ENCODE results near the gene RGS17. TPM values are rescaled to one million over a fixed set of nuclear protein-coding genes. Genes with fewer than 3 reads are reported as not detected.

Gene RGS17
- total RNA-seq, 4 donors from 2014 or later: 0.55 to 0.79 TPM; not detected in 2

- no peaks in the 10 kb centered on the region for H3K9me3 ChIP-seq
- H3K27ac ChIP-seq: no peak overlapping the region
- in situ Hi-C loops (cut with MboI; ENCODE audit: low pct_ligation_motif_present in 1 of 4, low pct_unique_long_range_greater_than_20kb in 1 of 4, low sequenced_read_pairs in 3 of 4): no loop called here
- no peak for DNase-seq
- WGBS, 2 donors (ENCODE audit: low coverage in 1 of 2): 53 to 65% methylated on average over 3 of the region's 3 CpGs
- no peak overlapping the region for H3K4me3 ChIP-seq
- intact Hi-C loops (cut with DNase I; ENCODE audit: low total_unique reads): no loop called here
- no peak for TF ChIP-seq EP300 (IDR thresholded peaks at IDR 0.05; ENCODE audit: low read depth)
- no peak for TF ChIP-seq POLR2A (IDR thresholded peaks at IDR 0.05)
- no peak for TF ChIP-seq POLR2AphosphoS5 (IDR thresholded peaks at IDR 0.05)
- TF ChIP-seq, protein P1, sequence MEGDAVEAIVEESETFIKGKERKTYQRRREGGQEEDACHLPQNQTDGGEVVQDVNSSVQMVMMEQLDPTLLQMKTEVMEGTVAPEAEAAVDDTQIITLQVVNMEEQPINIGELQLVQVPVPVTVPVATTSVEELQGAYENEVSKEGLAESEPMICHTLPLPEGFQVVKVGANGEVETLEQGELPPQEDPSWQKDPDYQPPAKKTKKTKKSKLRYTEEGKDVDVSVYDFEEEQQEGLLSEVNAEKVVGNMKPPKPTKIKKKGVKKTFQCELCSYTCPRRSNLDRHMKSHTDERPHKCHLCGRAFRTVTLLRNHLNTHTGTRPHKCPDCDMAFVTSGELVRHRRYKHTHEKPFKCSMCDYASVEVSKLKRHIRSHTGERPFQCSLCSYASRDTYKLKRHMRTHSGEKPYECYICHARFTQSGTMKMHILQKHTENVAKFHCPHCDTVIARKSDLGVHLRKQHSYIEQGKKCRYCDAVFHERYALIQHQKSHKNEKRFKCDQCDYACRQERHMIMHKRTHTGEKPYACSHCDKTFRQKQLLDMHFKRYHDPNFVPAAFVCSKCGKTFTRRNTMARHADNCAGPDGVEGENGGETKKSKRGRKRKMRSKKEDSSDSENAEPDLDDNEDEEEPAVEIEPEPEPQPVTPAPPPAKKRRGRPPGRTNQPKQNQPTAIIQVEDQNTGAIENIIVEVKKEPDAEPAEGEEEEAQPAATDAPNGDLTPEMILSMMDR (IDR thresholded peaks at IDR 0.05): no peak
- no peaks in the 10 kb centered on the region for H3K4me1 ChIP-seq
- no peaks in the 10 kb centered on the region for H3K27me3 ChIP-seq
- no peaks in the 10 kb centered on the region for H3K36me3 ChIP-seq
Observed at GRCh38 chr6:153074761-153075160, 56.3 kb downstream of the RGS17 start.

DNA sequence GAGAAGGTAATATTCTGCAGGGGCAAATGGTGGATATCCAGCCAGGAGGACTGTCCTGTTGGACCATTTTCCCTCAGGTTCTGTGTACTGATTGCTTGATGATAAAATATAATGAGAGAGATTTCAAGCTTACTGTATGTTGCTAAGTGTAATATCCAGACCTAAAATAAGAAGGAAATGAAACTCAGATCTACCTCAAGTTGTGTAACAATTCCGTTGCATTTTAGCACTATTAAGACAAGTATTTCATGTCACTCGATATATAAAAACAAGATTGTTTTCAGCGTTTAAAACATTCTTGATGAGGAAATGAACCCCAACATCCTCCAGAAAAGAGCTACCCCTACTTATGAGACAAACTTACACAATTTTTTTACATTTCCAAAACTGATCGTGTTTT, 57.2 kb downstream of the RGS17 start:
- no peak overlapping the region for H3K27ac ChIP-seq
- 74 to 81% methylated on average over 4 of the region's 4 CpGs for WGBS, 2 donors (ENCODE audit: low coverage in 1 of 2)
- H3K36me3 ChIP-seq: no peaks in the 10 kb centered on the region
- no peaks in the 10 kb centered on the region for H3K27me3 ChIP-seq
- TF ChIP-seq, protein P1 (IDR thresholded peaks at IDR 0.05): no peak
- no peak for TF ChIP-seq POLR2AphosphoS5 (IDR thresholded peaks at IDR 0.05)
- TF ChIP-seq EP300 (IDR thresholded peaks at IDR 0.05; ENCODE audit: low read depth): no peak
- no peak for TF ChIP-seq POLR2A (IDR thresholded peaks at IDR 0.05)
- H3K4me3 ChIP-seq: no peak overlapping the region
- no peak for DNase-seq
- intact Hi-C loops (cut with DNase I; ENCODE audit: low total_unique reads): no loop called here
- in situ Hi-C loops (cut with MboI; ENCODE audit: low pct_ligation_motif_present in 1 of 4, low pct_unique_long_range_greater_than_20kb in 1 of 4, low sequenced_read_pairs in 3 of 4): no loop called here
- H3K4me1 ChIP-seq: no peaks in the 10 kb centered on the region
- H3K9me3 ChIP-seq: no peaks in the 10 kb centered on the region

DNA sequence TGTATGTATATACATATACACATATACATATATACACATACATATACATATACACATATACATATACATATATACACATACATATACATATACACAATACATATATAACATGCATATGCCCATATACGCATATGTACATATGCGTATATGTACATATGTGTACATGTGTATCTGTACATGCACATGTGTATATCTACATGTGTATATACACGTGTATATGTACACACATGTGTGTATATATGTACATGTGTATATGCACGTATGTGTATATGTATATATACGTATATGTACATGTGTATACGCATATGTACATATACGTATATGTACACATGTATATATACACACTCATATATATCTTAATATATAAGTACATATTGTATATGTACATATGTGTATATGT, 60.3 kb downstream of the RGS17 start:
- WGBS, 2 donors (ENCODE audit: low coverage in 1 of 2): 88 to 93% methylated on average over 7 of the region's 7 CpGs
- Histone ChIP-seq H3K4me3 (no peak overlapping the region), H3K9me3 (no peaks in the 10 kb centered on the region), H3K27ac (no peak overlapping the region), H3K36me3 (no peaks in the 10 kb centered on the region), H3K4me1 (no peaks in the 10 kb centered on the region), H3K27me3 (no peaks in the 10 kb centered on the region)
- intact Hi-C loops (cut with DNase I; ENCODE audit: low total_unique reads): no loop called here
- TF ChIP-seq, protein P1 (IDR thresholded peaks at IDR 0.05): no peak
- TF ChIP-seq EP300 (IDR thresholded peaks at IDR 0.05; ENCODE audit: low read depth): no peak
- TF ChIP-seq POLR2AphosphoS5 (IDR thresholded peaks at IDR 0.05): no peak
- TF ChIP-seq POLR2A (IDR thresholded peaks at IDR 0.05): no peak
- no peak for DNase-seq
- in situ Hi-C loops (cut with MboI; ENCODE audit: low pct_ligation_motif_present in 1 of 4, low pct_unique_long_range_greater_than_20kb in 1 of 4, low sequenced_read_pairs in 3 of 4): no loop called here

- Histone ChIP-seq H3K4me1 (no peaks in the 10 kb centered on the region), H3K4me3 (no peak overlapping the region), H3K27me3 (no peaks in the 10 kb centered on the region), H3K9me3 (no peaks in the 10 kb centered on the region), H3K36me3 (no peaks in the 10 kb centered on the region), H3K27ac (no peak overlapping the region)
- intact Hi-C loops (cut with DNase I; ENCODE audit: low total_unique reads) (no loop called here), in situ Hi-C loops (cut with MboI; ENCODE audit: low pct_ligation_motif_present in 1 of 4, low pct_unique_long_range_greater_than_20kb in 1 of 4, low sequenced_read_pairs in 3 of 4) (no loop called here)
- TF ChIP-seq, protein P1 (IDR thresholded peaks at IDR 0.05): no peak
- no peak for TF ChIP-seq EP300 (IDR thresholded peaks at IDR 0.05; ENCODE audit: low read depth)
- no peak for TF ChIP-seq POLR2AphosphoS5 (IDR thresholded peaks at IDR 0.05)
- no peak for TF ChIP-seq POLR2A (IDR thresholded peaks at IDR 0.05)
- no peak for DNase-seq
Observed at GRCh38 chr6:153069897-153070296, 61.2 kb downstream of the RGS17 start.

All from transverse colon (tissue), 4 donors.